ENCODE results near the gene PCSK7. TPM values are rescaled to one million over a fixed set of nuclear protein-coding genes. Genes with fewer than 3 reads are reported as not detected.
A peak's percentile ranks its signal among the peaks of the same experiment; 100 is the strongest.

Gene PCSK7
- total RNA-seq, 1 experiment from 2014 or later: 50.7 TPM

- Mint-ChIP-seq H3K27me3 (ENCODE audit: low read depth) (no peaks in the 10 kb centered on the region; the same call in 1 of the 2 replicates), H3K27ac (peak within 1 kb of the TSS; percentile 94 to 100 (median 100)), H3K36me3 (ENCODE audit: insufficient read depth in 1 of 3, low read depth in 3 of 3) (peaks cover 9 to 22% (median 9%) of the 10 kb centered on the region in 3 experiments; a peak in 5 of 7 replicates), H3K9me3 (no peaks in the 10 kb centered on the region), H3K4me3 (peak within 1 kb of the TSS; percentile 94 to 100), H3K4me1 (peaks cover 24 to 26% of the 10 kb centered on the region in 2 experiments)
- H2BK20ac ChIP-seq (ENCODE audit: low read depth, low read length, poor library complexity, severe bottlenecking): no peak within 1 kb of the TSS
- H3K4ac ChIP-seq (ENCODE audit: low read depth, low read length): no peak within 1 kb of the TSS
- H3K23me2 ChIP-seq (ENCODE audit: insufficient read length, low read depth, low read length, poor library complexity, severe bottlenecking): peaks cover 15% of the 10 kb centered on the region
- H2AFZ ChIP-seq (ENCODE audit: low read length): peak within 1 kb of the TSS; percentile 85
- peak; percentile 82 for DNase-seq
- H2BK12ac ChIP-seq (ENCODE audit: insufficient read length, low read depth, low read length): no peak within 1 kb of the TSS
- no peak within 1 kb of the TSS for H2AK5ac ChIP-seq (ENCODE audit: insufficient read length, low read length)
- H2BK15ac ChIP-seq (ENCODE audit: low read depth, low read length): no peak within 1 kb of the TSS
- no peak within 1 kb of the TSS for H4K91ac ChIP-seq (ENCODE audit: insufficient read length, low read depth, low read length)
- no peak within 1 kb of the TSS for H3K27ac ChIP-seq (ENCODE audit: insufficient read length, low read depth, low read length)
- no peaks in the 10 kb centered on the region for H4K20me1 ChIP-seq (ENCODE audit: control insufficient read depth, insufficient read depth, insufficient read length)
- WGBS (ENCODE audit: extremely low coverage, insufficient read length, low lambda C conversion rate): no CpG with 5 or more reads among the region's 94 CpGs
- H2BK120ac ChIP-seq (ENCODE audit: low read depth, low read length, poor library complexity, severe bottlenecking): no peak within 1 kb of the TSS
- no peak within 1 kb of the TSS for H3T11ph ChIP-seq (ENCODE audit: low read length)
- peak within 1 kb of the TSS; percentile 92 for H3K4me2 ChIP-seq (ENCODE audit: insufficient read depth, insufficient read length, low read length)
- H3K18ac ChIP-seq (ENCODE audit: insufficient read length, low read depth, low read length): peak within 1 kb of the TSS; percentile 64
- H3K14ac ChIP-seq (ENCODE audit: insufficient read depth, low read length): peak within 1 kb of the TSS; percentile 52
- H3K79me2 ChIP-seq (ENCODE audit: insufficient read depth, low read length): no peaks in the 10 kb centered on the region
- no peak within 1 kb of the TSS for H4K8ac ChIP-seq (replicated peaks; ENCODE audit: insufficient read length, low read depth, low read length)
- no peak within 1 kb of the TSS for H2BK5ac ChIP-seq (ENCODE audit: insufficient read length, low read length)
- no peaks in the 10 kb centered on the region for H3K79me1 ChIP-seq (ENCODE audit: insufficient read depth, low read depth, low read length, poor library complexity, severe bottlenecking)
- no peak within 1 kb of the TSS for H4K5ac ChIP-seq (ENCODE audit: insufficient read length, low read depth, low read length)
- no peak within 1 kb of the TSS for H3K23ac ChIP-seq (ENCODE audit: insufficient read length, low read depth, low read length)
- no peaks in the 10 kb centered on the region for H3K4me1 ChIP-seq (ENCODE audit: insufficient read depth, low read length)
- H3K27me3 ChIP-seq (ENCODE audit: insufficient read depth, low read length): no peaks in the 10 kb centered on the region
- no peak within 1 kb of the TSS for H3K56ac ChIP-seq (ENCODE audit: insufficient read length, low read depth, low read length)
- H3K9me3 ChIP-seq (ENCODE audit: control insufficient read depth, low read depth, low read length): no peaks in the 10 kb centered on the region
- peak within 1 kb of the TSS; percentile 60 for H3K9ac ChIP-seq (ENCODE audit: extremely low read depth, insufficient read length, low read length)
- TF ChIP-seq CTCF (conservative IDR thresholded peaks at IDR 0.05): peak; percentile 86
These were observed 412 bp upstream of the PCSK7 start, which contains the start of gene RNF214 for GRCh38 chr11:117232092-117232878. Gene RNF214 (plus strand): TSS chr11:117232671. CDS start chr11:117234273, 1,602 bp downstream.
